CD4-positive, alpha-beta T cell treated with Interleukin-4 for 1 hour (primary cell): ENCODE data around the gene HSD11B2.
"Not testable (repeated sequence)": the region's sequence is repeated elsewhere in the genome, so short reads cannot be mapped to it uniquely, and the experiment has no call there.

Experiments used
- DNase-seq, 2 donors: peaks; one replicate each; pipeline ENCODE4 v3.0.0-alpha.2; 2020 to 2022

The HSD11B2 gene

DNA sequence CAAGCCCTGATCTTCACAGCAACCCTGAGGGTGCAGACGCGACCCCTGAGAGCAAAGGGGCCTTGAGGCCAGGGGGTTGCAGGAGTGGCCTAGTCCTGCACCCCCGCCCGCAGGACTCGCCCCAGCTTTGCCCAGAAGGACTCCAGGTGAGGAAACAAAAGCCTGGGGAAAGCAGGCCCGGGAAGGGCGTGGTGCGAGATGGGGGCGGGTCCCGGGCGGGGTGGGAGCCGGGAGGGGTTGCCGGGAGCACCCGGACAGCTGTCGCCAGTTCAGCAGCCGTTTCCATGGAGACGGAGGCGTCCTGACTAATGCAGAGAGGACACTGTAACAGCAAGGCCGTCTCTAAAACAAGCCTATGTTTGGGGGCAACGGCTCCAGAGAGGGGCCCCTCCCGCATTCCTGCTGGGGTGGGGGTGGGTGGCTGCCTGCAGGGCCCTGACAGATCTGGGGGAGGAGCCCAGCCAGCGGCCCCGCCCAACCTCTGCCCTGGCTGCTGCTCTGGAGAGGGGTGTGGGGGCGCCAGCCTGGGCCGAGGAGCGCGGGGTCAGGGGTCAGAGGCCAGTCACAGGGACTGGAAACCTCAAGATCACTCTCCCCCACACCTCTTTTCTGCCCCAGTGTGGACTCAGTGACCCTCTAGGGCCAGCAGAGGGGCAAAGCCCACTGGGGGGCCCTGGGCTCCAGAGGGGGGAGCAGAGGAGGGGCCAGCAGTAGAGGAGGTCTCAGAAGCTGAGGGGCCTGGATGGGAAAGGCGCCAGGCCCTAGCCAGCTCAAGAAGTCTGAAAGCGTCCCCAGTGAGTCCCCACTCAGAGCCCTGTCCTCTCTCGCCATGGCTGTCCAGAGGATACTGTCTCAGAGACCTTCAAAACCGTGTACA, 34.5 kb upstream of the HSD11B2 start:
- DNase-seq = no peak

GRCh38 chr16:67397036-67397801, 33.7 kb upstream of the HSD11B2 start:
- no peak for DNase-seq

DNA sequence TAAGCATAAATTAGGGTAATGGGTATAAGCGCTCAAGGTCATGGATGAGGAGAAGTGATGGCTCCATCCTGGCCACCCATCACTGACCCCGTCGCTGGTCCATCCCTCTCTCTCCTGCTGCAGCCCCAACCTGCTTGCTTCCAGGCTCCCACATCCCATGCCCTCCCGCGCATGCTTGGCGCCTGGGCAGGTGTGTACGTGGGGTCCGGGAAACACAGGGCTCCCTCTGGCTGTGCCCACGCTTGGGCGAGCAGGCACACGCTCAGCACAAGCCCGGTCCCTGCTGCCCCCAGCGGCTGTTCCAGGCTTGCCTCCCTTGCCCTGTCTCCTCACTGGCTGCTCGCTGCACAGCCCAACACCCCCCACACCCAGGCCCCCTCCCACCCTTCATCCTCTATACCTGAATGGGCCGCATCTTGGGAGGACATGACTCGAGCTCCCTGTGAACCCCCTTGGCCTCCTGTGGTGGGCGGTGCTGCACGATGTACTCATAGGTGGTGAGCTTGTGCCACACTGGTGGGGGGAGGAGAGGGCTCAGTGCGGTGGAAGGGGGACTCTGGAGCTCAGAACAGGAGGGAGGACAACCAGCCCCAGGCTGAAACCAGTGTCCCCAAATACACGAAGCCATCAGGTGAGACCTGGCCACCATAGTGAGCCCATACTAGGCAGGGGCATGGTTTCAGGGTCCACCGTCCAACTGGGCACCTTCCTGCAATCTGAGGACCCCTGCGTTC, 32.9 kb upstream of the HSD11B2 start:
- no peak for DNase-seq

- DNase-seq = no peak
These were observed 32.2 kb upstream of the HSD11B2 start for GRCh38 chr16:67398546-67399217.

DNA sequence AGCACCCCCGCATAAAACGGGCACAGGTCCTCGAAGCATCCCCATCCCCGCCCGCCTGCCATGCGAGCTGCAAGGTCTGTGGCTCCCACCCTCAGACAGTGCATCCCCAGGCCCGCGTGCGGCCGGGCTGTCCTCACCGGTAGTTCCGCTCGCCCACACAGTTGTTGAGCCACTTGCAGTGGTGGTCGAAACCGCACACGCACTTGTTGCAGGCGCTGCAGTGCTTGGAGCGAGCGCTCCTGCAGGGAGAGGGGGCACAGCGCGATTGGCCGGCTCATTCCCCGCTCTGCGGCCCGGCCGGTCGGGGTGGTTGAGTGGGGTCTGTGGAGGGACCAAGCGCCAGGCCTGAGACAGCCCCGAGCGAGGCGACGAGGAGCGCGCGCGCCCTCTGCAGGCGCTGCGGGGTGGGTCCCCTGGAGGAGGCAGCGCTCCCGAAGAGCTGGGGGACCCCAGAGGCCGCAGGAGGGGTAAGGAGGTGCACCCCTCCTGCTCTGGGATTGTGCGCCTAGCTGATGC, 31.6 kb upstream of the HSD11B2 start:
- peak; percentile 47 to 48 for DNase-seq

DNA sequence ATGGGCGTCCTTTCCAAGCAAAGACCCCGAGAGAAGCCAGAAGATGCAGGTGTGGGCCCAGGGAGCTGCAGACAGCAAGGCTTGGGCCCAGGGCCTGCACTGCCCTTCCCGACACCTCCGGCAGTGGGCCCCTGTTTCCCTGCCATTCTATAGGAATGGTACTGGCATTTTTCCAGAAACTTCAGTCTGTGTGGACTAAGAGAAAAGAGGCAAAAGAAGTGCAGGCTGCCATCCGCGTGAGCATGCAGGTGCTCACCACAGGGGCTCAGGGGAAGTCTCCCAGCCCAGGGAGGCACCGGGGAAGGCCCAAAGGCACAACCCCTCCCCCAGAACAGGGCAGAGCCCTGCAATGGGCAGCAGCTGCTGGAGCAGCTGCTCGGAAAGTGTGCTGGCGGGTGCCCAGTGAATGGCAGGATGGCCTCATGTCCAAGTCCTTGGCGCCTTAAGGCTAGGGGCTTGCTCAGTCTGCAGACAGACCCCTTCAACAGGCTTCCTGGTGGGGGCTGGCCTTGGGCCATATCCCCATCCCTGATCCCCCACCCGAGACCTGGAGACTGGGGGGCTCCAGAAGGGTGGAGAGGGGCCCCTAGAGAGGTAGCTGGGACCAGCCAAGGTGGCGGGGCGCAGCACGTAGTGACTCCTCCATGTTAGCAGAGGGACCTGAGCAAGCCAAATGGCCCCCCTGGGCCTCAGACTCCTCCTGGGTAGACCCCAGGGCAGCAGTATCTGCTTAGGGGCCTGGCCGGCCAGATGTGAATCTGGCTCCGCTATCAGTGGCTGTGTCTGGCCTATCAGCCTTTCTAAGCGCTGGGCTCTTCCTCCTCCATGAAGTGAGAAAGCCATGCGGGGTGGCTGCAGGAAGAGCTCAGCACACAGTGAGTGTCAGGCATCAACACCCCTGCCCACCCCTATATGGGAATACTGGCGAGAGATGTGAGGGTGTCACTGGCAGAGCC, 30.9 kb upstream of the HSD11B2 start:
- no peak for DNase-seq

- no peak for DNase-seq
These were observed 30.0 kb upstream of the HSD11B2 start for GRCh38 chr16:67400901-67401300.

- DNase-seq = no peak
These were observed 26.9 kb upstream of the HSD11B2 start for GRCh38 chr16:67403976-67404555.

DNA sequence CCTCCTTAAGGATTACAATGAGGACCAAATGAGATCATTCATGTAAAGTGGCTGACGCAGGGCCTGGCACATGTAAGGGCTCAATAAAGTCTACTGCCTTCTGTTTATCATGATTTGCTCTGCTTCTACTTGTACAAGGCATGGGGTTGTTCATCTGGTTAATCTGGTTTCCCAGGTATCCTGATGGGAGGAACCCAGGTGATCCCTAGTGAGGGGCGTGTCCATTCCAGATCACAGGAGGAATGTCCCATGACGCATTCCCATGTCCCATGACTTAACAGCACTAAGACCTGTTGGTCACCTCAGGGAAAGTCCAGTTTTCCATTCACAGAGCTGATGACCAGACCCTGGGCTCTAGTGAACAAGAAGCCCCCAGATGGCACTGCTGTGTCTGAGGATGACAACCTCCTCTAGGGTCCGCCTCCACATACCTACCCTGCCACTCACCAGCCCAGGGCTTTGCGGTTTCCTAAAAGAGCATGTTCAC, 26.1 kb upstream of the HSD11B2 start:
- DNase-seq = no peak

GRCh38 chr16:67405336-67405735, 25.6 kb upstream of the HSD11B2 start:
- no peak for DNase-seq

- no peak for DNase-seq
These were observed 24.6 kb upstream of the HSD11B2 start for GRCh38 chr16:67406111-67406971.

- DNase-seq = no peak
These were observed 23.6 kb upstream of the HSD11B2 start for GRCh38 chr16:67407176-67407787.

DNA sequence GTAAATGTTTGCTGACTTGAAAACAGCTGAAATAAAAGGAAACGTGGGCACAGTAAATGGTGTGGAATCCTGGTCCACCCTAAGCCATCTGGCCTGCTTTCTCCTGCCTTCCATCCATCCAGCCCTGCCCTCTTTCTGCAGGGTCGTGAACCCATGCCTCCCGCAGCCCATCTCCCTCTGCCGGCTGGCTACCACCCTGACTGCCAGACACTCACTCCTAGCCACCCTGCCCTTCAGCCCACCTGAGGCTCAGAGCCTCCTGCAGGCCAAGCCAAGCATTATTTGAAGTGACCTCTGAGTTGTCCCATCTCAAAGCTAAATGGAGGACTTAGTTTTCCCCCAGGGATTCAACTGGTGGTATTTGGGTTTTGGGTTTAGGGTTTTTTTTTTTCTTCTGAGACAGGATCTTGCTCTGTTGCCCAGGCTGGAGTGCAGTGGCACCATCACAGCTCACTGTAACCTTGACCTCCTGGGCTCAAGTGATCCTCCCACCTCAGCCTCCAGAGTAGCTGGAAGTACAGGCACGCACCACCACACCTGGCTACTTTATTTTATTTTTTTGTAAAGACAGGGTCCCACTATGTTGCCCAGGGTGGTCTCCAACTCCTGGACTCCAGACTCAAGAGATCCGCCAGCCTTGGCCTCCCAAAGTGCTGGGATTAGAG, 23.0 kb upstream of the HSD11B2 start:
- DNase-seq = no peak

- DNase-seq = no peak
These were observed 21.3 kb upstream of the HSD11B2 start for GRCh38 chr16:67409631-67410030.

- no peak for DNase-seq
These were observed 19.6 kb upstream of the HSD11B2 start for GRCh38 chr16:67411339-67411738.

DNA sequence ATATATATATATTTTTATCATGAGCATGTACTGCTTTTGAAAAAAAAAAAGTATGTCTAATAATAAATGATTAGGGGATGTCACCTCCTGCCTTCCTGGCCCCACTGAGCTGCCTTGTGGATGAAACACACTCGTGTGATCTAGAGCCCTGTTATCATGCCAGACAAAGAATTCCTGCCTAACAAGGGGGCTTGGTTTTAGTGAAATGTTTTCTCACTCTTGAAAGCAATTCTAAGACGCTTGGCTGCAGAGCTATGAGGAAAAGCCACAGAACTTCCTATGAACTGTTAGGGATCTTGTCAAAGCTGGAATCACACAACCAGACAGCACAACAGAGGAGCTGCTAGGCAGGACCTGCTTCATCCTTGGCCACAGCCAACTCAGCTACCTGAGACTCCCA, 18.6 kb upstream of the HSD11B2 start:
- DNase-seq = no peak

GRCh38 chr16:67413978-67414911, 16.7 kb upstream of the HSD11B2 start:
- DNase-seq = no peak

- DNase-seq = not testable (repeated sequence)
These were observed 15.5 kb upstream of the HSD11B2 start for GRCh38 chr16:67415421-67415820.
